ENCODE data around the gene CEACAM20.

- TF ChIP-seq CTCF (conservative IDR thresholded peaks at IDR 0.05; ENCODE audit: low read depth in 2 of 2) (no peak), NANOG (IDR thresholded peaks at IDR 0.05; ENCODE audit: borderline replicate concordance) (no peak), EZH2phosphoT487 (IDR thresholded peaks at IDR 0.05; ENCODE audit: unreplicated experiment) (no peak), ZNF114 (CRISPR knock-in tag; IDR thresholded peaks at IDR 0.05) (no peak), CREB1 (CRISPR knock-in tag; IDR thresholded peaks at IDR 0.05; ENCODE audit: low read depth) (no peak), EZH2 (IDR thresholded peaks at IDR 0.05; ENCODE audit: low read depth, unreplicated experiment) (no peak), POLR2AphosphoS5 (IDR thresholded peaks at IDR 0.05; ENCODE audit: low read depth) (no peak), JUNB (IDR thresholded peaks at IDR 0.05; ENCODE audit: unreplicated experiment) (no peak), ZNF331 (CRISPR knock-in tag; IDR thresholded peaks at IDR 0.05; ENCODE audit: low read depth) (no peak)
- TF ChIP-seq, protein P1, sequence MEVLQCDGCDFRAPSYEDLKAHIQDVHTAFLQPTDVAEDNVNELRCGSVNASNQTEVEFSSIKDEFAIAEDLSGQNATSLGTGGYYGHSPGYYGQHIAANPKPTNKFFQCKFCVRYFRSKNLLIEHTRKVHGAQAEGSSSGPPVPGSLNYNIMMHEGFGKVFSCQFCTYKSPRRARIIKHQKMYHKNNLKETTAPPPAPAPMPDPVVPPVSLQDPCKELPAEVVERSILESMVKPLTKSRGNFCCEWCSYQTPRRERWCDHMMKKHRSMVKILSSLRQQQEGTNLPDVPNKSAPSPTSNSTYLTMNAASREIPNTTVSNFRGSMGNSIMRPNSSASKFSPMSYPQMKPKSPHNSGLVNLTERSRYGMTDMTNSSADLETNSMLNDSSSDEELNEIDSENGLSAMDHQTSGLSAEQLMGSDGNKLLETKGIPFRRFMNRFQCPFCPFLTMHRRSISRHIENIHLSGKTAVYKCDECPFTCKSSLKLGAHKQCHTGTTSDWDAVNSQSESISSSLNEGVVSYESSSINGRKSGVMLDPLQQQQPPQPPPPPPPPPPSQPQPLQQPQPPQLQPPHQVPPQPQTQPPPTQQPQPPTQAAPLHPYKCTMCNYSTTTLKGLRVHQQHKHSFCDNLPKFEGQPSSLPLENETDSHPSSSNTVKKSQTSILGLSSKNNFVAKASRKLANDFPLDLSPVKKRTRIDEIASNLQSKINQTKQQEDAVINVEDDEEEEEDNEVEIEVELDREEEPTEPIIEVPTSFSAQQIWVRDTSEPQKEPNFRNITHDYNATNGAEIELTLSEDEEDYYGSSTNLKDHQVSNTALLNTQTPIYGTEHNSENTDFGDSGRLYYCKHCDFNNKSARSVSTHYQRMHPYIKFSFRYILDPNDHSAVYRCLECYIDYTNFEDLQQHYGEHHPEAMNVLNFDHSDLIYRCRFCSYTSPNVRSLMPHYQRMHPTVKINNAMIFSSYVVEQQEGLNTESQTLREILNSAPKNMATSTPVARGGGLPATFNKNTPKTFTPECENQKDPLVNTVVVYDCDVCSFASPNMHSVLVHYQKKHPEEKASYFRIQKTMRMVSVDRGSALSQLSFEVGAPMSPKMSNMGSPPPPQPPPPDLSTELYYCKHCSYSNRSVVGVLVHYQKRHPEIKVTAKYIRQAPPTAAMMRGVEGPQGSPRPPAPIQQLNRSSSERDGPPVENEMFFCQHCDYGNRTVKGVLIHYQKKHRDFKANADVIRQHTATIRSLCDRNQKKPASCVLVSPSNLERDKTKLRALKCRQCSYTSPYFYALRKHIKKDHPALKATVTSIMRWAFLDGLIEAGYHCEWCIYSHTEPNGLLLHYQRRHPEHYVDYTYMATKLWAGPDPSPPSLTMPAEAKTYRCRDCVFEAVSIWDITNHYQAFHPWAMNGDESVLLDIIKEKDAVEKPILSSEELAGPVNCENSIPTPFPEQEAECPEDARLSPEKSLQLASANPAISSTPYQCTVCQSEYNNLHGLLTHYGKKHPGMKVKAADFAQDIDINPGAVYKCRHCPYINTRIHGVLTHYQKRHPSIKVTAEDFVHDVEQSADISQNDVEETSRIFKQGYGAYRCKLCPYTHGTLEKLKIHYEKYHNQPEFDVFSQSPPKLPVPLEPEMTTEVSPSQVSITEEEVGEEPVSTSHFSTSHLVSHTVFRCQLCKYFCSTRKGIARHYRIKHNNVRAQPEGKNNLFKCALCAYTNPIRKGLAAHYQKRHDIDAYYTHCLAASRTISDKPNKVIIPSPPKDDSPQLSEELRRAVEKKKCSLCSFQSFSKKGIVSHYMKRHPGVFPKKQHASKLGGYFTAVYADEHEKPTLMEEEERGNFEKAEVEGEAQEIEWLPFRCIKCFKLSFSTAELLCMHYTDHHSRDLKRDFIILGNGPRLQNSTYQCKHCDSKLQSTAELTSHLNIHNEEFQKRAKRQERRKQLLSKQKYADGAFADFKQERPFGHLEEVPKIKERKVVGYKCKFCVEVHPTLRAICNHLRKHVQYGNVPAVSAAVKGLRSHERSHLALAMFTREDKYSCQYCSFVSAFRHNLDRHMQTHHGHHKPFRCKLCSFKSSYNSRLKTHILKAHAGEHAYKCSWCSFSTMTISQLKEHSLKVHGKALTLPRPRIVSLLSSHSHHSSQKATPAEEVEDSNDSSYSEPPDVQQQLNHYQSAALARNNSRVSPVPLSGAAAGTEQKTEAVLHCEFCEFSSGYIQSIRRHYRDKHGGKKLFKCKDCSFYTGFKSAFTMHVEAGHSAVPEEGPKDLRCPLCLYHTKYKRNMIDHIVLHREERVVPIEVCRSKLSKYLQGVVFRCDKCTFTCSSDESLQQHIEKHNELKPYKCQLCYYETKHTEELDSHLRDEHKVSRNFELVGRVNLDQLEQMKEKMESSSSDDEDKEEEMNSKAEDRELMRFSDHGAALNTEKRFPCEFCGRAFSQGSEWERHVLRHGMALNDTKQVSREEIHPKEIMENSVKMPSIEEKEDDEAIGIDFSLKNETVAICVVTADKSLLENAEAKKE (CRISPR knock-in tag; IDR thresholded peaks at IDR 0.05), result no peak
- TF ChIP-seq, protein P2, sequence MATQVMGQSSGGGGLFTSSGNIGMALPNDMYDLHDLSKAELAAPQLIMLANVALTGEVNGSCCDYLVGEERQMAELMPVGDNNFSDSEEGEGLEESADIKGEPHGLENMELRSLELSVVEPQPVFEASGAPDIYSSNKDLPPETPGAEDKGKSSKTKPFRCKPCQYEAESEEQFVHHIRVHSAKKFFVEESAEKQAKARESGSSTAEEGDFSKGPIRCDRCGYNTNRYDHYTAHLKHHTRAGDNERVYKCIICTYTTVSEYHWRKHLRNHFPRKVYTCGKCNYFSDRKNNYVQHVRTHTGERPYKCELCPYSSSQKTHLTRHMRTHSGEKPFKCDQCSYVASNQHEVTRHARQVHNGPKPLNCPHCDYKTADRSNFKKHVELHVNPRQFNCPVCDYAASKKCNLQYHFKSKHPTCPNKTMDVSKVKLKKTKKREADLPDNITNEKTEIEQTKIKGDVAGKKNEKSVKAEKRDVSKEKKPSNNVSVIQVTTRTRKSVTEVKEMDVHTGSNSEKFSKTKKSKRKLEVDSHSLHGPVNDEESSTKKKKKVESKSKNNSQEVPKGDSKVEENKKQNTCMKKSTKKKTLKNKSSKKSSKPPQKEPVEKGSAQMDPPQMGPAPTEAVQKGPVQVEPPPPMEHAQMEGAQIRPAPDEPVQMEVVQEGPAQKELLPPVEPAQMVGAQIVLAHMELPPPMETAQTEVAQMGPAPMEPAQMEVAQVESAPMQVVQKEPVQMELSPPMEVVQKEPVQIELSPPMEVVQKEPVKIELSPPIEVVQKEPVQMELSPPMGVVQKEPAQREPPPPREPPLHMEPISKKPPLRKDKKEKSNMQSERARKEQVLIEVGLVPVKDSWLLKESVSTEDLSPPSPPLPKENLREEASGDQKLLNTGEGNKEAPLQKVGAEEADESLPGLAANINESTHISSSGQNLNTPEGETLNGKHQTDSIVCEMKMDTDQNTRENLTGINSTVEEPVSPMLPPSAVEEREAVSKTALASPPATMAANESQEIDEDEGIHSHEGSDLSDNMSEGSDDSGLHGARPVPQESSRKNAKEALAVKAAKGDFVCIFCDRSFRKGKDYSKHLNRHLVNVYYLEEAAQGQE (IDR thresholded peaks at IDR 0.05; ENCODE audit: unreplicated experiment), result no peak
- TF ChIP-seq, protein P3, sequence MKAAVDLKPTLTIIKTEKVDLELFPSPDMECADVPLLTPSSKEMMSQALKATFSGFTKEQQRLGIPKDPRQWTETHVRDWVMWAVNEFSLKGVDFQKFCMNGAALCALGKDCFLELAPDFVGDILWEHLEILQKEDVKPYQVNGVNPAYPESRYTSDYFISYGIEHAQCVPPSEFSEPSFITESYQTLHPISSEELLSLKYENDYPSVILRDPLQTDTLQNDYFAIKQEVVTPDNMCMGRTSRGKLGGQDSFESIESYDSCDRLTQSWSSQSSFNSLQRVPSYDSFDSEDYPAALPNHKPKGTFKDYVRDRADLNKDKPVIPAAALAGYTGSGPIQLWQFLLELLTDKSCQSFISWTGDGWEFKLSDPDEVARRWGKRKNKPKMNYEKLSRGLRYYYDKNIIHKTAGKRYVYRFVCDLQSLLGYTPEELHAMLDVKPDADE (IDR thresholded peaks at IDR 0.05), result no peak
Observed at GRCh38 chr19:44515031-44515430, 14.4 kb downstream of the CEACAM20 start.

All from GM23338 (cell line).